HG03103 (cell line): ENCODE data around the gene CEP97.
"Not testable (repeated sequence)": the region's sequence is repeated elsewhere in the genome, so short reads cannot be mapped to it uniquely, and the experiment has no call there.

Experiments
- ATAC-seq: cut with Tn5 transposase; IDR thresholded peaks from one replicate; pipeline ENCODE4 v1.9.1; 2021; ENCODE audit warnings: low read depth; ENCODE audit not compliant: unreplicated experiment

Gene CEP97

DNA sequence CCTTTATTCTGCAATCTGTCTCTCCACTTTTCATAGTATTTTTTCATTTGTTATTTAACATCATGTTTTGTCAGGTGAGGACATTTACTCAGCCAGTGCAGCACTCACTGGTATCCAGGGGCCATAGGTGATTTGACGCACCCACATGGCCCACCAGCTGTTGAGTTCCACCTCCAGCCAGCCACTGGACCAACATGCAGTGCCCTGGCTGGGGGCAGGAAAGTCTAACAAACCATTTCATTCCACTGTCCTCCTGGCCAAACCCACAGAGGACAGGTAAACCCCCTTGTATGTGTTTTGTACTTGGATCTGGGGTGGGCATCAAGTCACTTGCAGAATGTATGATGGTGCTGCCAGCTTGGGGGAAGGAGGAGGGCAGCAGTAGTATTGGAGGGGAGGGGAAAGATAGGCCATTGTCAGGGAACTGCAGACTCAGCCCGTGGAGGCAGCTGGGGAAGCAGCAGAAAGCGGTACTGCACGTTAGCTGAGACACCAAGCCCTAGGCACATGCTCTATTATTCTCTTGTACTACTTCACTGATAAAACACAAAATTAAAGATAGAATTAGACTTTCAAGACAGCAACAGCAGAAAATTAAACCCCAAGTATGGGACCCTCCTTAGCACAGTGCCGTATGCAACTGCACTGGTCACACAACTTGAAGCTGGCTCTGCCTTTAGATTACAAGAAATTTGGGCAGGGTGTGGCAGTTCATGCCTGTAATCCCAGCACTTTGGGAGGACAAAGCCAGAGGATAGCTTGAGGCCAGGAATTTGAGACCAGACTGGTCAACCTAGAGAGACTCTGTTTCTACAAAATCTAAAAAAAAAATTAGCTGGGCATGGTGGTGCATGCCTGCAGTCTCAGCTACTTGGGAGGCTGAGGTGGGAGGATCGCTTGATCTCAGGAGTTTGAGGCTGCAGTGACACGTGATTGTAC is 22.4 kb upstream of the CEP97 start:
- ATAC-seq: no peak

DNA sequence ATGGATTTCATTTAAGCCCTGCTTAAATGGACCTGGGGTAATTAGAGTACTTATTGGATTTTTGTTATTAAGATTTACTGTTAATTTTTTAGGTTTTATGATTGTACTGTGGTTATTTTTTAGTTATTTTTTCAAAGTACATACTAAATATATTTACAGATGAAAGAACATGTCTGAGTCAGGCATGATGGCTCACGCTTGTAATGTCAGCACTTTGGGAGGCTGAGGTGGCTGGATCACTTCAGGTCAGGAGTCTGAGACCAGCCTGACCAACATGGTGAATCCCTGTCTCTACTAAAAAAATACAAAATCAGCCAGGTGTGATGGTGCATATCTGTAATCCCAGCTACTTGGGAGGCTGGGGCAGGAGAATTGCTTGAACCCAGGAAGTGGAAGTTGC is 21.7 kb upstream of the CEP97 start:
- no peak for ATAC-seq

DNA sequence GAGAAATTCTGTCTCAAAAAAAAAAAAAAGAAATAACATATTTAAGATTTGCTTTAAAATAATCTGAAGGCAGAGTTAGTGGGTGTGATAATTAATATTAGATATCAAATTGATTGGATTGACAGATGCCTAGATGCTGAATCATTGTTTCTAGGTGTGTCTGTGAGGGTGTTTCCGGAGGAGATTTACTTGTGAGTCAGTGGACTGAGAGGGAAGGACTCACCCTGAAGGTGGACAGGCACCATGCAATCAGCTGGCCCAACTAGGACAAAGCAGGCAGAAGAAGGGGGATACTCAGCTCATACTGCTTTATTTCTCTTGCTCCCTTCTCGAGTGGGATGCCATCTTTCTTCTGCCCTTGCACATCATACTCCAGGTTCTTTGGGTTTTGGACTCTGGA is 21.2 kb upstream of the CEP97 start:
- ATAC-seq: no peak

DNA sequence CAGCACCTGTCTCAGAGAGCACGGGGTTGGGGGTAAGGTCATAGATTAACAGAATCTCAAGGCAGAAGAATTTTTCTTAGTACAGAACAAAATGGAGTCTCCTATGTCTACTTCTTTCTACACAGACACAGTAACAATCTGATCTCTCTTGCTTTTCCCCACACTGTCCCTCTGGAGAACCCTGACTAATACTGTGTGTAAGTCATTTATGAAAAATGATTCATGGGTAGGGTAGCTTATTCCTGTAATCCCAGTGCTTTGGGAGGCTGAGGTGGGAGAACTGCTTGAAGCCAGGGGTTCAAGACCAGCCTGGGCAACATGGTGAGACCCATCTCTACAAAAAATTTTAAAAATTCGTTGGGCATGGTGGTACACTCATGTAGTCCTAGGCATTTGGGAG is 19.8 kb upstream of the CEP97 start:
- not testable (repeated sequence) for ATAC-seq

DNA sequence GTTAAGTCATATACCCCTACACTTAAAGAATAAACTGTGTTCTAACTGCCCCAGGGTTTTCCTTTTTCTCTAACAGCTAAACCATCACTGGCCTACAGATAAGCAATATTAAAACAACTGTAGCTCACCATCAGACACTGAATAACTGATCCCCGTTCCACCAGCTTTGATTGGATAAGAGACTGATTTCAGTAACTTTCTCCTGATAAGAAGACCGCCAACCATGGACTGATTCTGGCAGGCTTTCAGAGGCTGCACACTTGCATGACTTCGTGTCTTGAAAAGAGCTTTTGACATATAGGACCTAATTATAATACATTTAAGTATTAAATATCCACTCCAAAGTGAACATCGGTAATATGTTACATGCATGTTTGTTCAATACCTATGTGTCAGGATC is 15.3 kb upstream of the CEP97 start:
- no peak for ATAC-seq

DNA sequence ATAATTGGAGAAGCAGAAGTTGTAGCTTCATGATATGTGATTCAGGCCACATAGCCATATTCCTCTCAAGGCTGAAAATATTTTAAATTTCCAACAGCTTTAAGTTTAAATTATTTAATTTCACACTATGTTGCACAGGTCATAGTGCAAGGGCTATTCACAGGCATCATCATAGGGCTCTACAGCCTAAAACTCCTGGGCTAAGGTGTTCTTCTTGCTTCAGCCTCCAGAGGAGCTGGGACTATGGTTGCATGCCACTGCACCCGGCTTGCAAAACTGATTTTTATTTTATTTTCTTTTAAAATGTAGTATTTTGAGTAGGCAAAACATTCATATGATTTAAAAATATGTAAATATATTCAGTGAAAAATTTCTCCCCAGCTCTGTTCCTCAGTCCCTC is 6.0 kb upstream of the CEP97 start:
- no peak for ATAC-seq

DNA sequence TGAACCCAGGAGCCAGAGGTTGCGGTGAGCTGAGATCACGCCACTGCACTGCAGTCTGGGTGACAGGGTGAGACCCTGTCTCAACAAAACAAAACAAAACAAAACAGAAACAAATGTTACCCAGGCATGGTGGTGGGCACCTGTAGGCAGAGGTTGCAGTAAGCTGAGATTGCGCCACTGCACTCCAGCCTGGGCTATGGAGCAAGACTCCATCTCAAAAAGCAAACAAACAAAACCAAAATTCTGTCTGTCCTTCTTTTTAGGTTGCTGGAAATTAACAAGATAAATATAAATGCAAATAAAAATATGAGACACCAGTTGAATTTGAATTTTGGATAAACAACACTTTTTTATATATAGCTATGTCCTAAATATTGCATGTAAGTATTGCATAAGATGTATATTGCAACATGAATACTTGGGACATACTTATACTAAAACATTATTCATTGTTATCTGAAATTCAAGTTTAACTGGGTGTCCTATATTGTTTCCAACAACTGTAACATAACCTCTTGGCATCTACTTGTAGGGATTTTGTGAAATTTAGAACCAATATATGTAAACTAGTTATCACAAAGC is 4.7 kb upstream of the CEP97 start:
- ATAC-seq: no peak

DNA sequence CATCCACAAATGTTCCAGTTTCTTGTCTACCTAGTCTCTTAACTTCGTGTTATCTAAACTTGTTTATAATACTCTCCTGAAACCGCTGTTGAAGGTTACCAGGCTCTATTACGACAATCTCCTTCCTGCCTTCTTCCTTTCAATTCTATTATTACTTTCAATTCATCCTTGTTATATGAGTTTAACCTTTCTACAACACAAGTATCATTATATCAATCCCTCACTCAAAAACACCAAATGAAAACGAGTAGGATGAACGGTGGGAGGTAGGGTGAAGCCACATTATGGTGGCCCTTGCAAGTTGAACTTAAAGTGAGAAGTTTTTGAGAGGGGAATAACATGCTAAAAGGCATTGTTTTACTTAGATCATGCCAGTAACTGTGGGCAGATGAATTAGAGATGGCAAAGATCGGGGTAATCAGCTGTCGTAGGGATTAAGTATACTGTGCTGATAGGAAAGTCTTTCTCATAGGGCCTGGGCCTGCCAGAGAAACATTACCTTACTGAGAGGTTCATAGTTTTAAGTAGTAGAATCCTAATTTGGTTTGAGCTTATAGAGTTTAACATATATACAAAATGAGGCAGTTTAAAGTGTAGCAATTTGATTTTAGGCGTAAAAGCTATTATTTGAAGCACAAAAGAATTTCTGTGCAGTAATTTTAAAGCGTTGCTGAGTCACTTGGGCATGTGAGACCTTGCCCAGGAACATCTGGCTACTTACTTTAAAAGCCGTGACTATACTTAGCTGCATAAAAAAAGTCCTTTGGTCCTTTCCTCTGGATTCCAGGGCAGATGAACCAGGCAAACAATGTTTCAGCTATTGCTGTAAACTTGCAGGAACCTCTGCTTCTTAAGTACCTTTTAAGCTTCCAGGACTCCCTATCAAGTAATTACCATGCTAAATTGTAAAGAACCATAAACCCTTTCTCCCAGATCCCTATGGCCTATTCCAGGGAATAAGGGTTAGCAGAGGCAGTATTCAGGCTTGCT is 3.3 kb upstream of the CEP97 start:
- no peak for ATAC-seq

DNA sequence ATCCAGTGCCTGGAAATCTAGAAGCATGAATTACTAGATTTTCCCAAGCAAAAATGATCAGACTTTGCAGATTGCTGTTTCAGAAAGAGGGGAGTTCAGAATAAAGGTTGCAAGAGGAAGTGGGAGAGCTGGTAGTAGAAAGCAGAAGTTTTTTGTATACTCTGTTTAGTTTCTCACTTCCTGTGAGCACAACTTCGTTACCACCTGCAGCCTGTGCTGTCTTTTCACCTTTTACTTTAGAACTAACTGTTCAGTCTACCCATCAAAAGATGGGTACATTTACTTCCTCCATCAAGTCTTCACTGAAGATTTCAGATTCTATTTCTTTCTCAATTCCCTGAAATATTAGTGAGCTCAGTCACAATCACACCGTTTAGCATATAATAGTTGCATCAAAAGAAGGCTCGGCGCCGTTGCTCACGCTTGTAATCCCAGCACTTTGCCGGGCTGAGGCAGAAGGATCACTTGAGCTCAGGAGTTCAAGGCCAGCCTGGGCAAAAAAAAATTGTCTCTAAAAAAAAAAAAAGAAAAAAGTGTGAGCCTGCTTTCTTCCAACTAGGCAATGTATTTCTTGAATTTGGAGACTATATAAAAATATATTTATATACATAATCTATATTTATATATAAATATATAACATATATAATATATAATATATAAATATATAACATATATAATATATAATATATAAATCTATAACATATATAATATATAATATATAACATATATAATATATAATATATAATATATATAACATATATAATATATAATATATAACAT is 1.8 kb upstream of the CEP97 start:
- peak; percentile 47 for ATAC-seq

DNA sequence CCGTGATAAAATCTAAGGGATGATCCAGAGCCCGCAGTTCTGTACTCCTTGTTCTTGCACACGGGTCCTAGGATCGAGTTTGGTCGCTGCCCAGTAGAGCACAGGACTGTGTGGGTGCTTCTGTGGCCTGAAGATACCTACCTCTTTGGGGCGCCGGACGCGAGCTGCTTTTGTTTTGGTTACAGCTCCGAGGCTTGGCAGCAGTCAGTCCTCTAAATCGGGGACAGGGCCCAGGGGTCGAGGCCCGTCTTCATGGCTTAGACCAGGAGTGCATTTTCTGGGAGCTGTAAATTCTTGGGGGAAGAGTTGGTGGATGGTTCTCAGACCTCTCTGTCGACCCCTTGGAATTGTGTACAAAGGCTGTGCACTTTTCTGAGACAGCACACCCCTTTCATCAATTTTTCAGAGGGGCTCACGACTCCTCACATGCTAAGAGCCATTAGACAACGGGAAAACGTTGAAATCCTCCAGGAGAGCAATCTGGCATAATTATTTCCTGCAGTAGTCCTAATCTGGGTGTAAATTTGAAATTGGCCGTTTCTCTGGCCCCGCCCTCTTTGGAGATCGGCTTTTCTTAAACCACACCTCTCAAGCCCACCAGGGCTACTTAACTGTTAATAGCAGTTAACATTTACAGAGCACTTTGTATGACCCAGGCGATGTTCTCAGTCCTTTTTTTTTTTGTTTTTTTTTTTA is 928 bp downstream of the CEP97 start:
- ATAC-seq: peak; percentile 2

DNA sequence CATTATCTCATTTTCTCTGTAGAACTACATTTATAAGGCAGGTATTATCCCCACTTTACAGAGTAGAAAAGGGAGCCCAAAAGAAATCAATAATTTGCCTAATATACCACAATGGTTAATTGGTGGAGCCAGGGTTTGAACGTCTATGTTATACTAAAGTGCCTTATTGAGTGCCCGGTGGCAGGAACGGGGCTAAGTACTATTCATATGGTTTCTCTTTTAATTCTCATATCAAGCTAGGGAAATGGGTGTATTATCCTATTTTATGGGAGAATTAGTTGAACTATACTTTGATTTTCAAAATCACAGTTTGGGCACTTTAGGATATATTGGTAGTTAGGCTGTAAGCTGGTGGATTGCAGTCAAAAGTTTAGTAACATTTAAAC is 1.5 kb downstream of the CEP97 start:
- no peak for ATAC-seq

DNA sequence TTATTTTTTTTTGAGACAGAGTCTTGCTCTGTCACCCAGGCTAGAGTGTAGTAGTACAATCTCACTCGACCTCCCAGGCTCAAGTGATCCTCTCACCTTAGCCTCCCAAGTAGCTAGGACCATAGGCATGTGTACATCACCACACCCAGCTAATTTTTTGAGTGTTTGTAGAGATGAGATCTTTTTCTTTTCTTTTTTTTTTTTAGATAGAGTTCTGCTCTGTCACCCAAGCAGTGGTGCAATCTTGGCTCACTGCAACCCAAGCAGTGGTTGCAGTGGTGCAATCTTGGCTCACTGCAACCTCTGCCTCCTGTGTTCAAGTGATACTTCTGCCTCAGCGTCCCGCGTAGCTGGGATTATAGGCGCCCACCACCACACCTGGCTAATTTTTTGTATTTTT is 5.2 kb downstream of the CEP97 start:
- no peak for ATAC-seq

DNA sequence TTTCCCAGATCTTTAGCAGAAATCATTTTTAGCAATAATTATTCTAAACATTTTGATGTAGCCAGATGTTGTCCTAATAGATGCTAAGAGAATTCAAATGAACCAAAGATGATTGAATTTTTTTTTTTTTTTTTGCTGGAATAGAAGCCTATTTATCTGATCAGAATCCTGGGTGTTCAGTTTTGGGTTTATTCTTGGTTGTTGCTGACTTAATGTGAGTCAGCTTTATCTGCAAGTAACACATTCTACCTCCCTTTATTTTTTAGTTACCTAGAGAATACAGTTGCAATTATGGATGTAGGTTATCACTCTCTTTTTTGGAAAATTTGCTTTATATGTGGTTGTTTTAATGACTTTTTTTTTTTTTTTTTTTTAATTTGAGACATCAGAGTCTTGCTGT is 6.4 kb downstream of the CEP97 start:
- ATAC-seq: no peak

DNA sequence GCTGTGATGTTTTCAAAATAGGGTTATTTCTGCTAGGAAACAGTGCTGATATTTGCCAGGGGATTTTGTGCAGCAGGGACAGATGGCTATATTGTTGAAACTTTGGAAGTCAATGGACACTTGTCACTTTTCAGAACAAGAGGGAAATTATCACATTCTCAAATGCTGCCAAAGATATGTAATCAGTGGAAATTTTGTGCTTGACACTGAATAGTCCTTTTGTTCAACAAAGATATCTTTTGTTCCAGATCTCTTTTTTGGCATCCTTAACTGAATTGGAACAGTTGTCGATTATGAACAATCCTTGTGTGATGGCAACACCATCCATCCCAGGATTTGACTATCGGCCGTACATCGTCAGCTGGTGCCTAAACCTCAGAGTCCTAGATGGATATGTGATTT is 7.8 kb downstream of the CEP97 start:
- ATAC-seq: no peak

DNA sequence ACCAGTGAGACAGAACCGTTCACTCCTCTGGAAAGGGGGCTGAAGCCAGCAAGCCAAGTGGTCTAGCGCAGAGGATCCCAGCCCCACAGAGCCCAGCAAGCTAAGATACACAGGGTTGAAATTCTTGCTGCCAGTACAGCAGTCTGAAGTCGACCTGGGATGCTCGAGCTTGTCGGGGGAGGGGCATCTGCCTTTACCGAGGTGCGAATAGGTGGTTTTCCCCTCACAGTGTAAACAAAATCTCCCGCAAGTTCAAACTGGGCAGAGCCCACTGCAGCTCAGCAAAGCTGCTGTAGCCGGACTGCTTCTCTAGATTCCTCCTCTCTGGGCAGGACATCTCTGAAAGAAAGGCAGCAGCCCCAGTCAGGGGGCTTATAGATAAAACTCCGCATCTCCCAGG is 11.4 kb downstream of the CEP97 start:
- ATAC-seq: no peak

DNA sequence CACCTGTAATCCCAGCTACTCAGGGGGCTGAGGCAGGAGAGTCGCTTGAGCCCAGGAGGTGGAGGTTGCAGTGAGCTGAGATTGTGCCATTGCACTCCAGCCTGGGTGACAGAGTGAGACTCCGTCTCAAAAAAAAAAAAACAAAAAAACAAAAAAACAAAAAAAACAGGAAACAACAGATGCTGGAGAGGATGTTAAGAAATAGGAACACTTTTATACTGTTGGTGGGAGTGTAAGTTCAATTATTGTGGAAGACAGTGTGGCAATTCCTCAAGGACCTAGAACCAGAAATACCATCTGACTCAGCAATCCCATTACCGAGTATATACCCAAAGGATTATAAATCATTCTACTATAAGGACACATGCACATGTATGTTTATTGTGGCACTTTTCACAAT is 17.5 kb downstream of the CEP97 start:
- ATAC-seq: not testable (repeated sequence)

DNA sequence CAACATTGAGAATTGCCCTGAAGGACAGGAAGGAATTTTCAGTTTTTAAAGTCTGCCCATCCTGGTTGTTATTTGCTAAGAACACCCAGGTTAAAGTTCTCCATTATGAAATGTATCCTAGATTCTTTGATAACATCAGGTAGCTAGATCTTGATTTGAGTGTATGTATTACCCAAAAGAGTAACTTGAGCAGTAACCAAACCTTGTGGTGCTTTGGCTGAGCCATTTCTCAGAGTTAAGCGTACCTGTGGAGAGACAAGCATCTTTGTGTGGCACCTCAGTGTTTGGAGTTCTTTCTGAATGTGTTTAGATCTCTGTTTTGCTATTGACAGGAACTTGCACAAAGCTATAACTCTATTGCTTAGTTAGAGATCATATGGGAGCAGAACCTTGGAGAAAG is 20.4 kb downstream of the CEP97 start:
- no peak for ATAC-seq

DNA sequence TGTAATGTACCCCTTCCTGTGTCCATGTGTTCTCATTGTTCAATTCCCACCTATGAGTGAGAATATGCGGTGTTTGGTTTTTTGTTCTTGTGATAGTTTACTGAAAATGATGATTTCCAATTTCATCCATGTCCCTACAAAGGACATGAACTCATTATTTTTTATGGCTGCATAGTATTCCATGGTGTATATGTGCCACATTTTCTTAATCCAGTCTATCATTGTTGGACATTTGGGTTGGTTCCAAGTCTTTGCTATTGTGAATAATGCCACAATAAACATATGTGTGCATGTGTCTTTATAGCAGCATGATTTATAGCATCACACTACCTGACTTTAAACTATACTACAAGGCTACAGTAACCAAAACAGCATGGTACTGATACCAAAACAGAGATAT is 21.5 kb downstream of the CEP97 start:
- not testable (repeated sequence) for ATAC-seq

DNA sequence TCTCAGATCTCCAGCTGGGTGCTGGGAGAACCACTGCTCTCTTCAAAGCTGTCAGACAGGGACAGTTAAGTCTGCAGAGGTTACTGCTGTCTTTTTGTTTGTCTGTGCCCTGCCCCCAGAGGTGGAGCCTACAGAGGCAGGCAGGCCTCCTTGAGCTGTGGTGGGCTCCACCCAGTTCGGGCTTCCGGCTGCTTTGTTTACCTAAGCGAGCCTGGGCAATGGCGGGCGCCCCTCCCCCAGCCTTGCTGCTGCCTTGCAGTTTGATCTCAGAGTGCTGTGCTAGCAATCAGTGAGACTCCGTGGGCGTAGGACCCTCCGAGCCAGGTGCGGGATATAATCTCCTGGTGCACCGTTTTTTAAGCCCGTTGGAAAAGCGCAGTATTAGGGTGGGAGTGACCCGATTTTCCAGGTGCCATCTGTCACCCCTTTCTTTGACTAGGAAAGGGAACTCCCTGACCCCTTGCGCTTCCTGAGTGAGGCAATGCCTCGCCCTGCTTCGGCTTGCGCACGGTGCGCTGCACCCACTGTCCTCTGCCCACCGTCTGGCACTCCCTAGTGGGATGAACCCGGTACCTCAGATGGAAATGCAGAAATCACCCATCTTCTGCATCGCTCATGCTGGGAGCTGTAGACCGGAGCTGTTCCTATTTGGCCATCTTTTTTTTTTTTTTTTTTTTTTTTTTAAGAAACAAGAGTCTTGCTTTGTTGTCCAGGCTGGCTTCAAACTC is 29.1 kb downstream of the CEP97 start:
- not testable (repeated sequence) for ATAC-seq
